ENCODE data around the gene CYP2A6.
"Not testable (repeated sequence)": the region's sequence is repeated elsewhere in the genome, so short reads cannot be mapped to it uniquely, and the experiment has no call there.

- TF ChIP-seq CTCF, EZH2 (IDR thresholded peaks at IDR 0.05): not testable (repeated sequence)
Measured at GRCh38 chr19:40812571-40812970, 37.7 kb downstream of the CYP2A6 start.
